NCI-H2196 (cell line): Measurements from ENCODE around the gene NEU1.
"Not testable (repeated sequence)": the region's sequence is repeated elsewhere in the genome, so short reads cannot be mapped to it uniquely, and the experiment has no call there.

Experiments used
- DNase-seq: peaks from one replicate; lab custom pipeline; 2025; ENCODE audit not compliant: unreplicated experiment; lab: John Stamatoyannopoulos, UW

Gene NEU1

GRCh38 chr6:31875877-31876276 is 13.3 kb upstream of the NEU1 start:
- DNase-seq: no peak

- DNase-seq: no peak
Measured at GRCh38 chr6:31874836-31875572, 12.4 kb upstream of the NEU1 start.

- DNase-seq: no peak
Measured at GRCh38 chr6:31874084-31874670, 11.6 kb upstream of the NEU1 start.

- DNase-seq: no peak
Measured at GRCh38 chr6:31871046-31871659, 8.5 kb upstream of the NEU1 start.

- no peak for DNase-seq
Measured at GRCh38 chr6:31870385-31870921, 7.8 kb upstream of the NEU1 start.

- DNase-seq: no peak
Measured at GRCh38 chr6:31869343-31869742, 6.7 kb upstream of the NEU1 start.

GRCh38 chr6:31868658-31868971 is 6.0 kb upstream of the NEU1 start:
- DNase-seq: not testable (repeated sequence)

GRCh38 chr6:31865205-31866118 is 2.8 kb upstream of the NEU1 start:
- no peak for DNase-seq

GRCh38 chr6:31864818-31865204 is 2.2 kb upstream of the NEU1 start:
- no peak for DNase-seq

- DNase-seq: not testable (repeated sequence)
Measured at GRCh38 chr6:31864123-31864562, 1.5 kb upstream of the NEU1 start.

GRCh38 chr6:31861919-31862343 is 690 bp downstream of the NEU1 start:
- DNase-seq: no peak

- no peak for DNase-seq
Measured at GRCh38 chr6:31861150-31861549, 1.5 kb downstream of the NEU1 start.

- DNase-seq: no peak
Measured at GRCh38 chr6:31860349-31860748, 2.3 kb downstream of the NEU1 start.

GRCh38 chr6:31859923-31860322 is 2.7 kb downstream of the NEU1 start:
- DNase-seq: no peak

GRCh38 chr6:31858707-31859106 is 3.9 kb downstream of the NEU1 start:
- DNase-seq: no peak

GRCh38 chr6:31857774-31858173 is 4.8 kb downstream of the NEU1 start:
- not testable (repeated sequence) for DNase-seq

GRCh38 chr6:31851980-31852718 is 10.5 kb downstream of the NEU1 start:
- not testable (repeated sequence) for DNase-seq

GRCh38 chr6:31851485-31851832 is 11.2 kb downstream of the NEU1 start:
- no peak for DNase-seq

GRCh38 chr6:31850765-31851484 is 11.7 kb downstream of the NEU1 start:
- DNase-seq: no peak
